DMS153 (cell line): ENCODE measurements around the gene GPR173.

Source experiments
- DNase-seq: peaks from one replicate; lab custom pipeline; 2025; lab: John Stamatoyannopoulos, UW

GPR173 gene

GRCh38 chrX:53089925-53090324 is 41.3 kb downstream of the GPR173 start:
- DNase-seq: no peak

- DNase-seq: no peak
Measured at GRCh38 chrX:53091354-53091753, 42.8 kb downstream of the GPR173 start.

- DNase-seq: peak; percentile 35
Measured at GRCh38 chrX:53093177-53093655, 44.6 kb downstream of the GPR173 start.

- peak; percentile 94 for DNase-seq
Measured at GRCh38 chrX:53093748-53094581, 45.4 kb downstream of the GPR173 start, which contains the start of gene KANTR. KANTR (plus strand) TSS chrX:53094142; CDS start chrX:53124273, 30,131 bp downstream.

GRCh38 chrX:53094582-53094905 is 46.0 kb downstream of the GPR173 start:
- DNase-seq: no peak

GRCh38 chrX:53095796-53096195 is 47.2 kb downstream of the GPR173 start:
- DNase-seq: no peak

GRCh38 chrX:53114864-53115549 is 66.4 kb downstream of the GPR173 start:
- no peak for DNase-seq

- DNase-seq: no peak
Measured at GRCh38 chrX:53115550-53115874, 66.9 kb downstream of the GPR173 start.

GRCh38 chrX:53116101-53116500 is 67.5 kb downstream of the GPR173 start:
- no peak for DNase-seq

- DNase-seq: no peak
Measured at GRCh38 chrX:53122013-53122412, 73.4 kb downstream of the GPR173 start.

- DNase-seq: no peak
Measured at GRCh38 chrX:53125506-53125905, 76.9 kb downstream of the GPR173 start.

- DNase-seq: no peak
Measured at GRCh38 chrX:53126377-53126776, 77.8 kb downstream of the GPR173 start.

GRCh38 chrX:53128097-53128749 is 79.6 kb downstream of the GPR173 start:
- DNase-seq: no peak
